Measurements from ENCODE around the gene KCNQ1.

The KCNQ1 gene

DNA sequence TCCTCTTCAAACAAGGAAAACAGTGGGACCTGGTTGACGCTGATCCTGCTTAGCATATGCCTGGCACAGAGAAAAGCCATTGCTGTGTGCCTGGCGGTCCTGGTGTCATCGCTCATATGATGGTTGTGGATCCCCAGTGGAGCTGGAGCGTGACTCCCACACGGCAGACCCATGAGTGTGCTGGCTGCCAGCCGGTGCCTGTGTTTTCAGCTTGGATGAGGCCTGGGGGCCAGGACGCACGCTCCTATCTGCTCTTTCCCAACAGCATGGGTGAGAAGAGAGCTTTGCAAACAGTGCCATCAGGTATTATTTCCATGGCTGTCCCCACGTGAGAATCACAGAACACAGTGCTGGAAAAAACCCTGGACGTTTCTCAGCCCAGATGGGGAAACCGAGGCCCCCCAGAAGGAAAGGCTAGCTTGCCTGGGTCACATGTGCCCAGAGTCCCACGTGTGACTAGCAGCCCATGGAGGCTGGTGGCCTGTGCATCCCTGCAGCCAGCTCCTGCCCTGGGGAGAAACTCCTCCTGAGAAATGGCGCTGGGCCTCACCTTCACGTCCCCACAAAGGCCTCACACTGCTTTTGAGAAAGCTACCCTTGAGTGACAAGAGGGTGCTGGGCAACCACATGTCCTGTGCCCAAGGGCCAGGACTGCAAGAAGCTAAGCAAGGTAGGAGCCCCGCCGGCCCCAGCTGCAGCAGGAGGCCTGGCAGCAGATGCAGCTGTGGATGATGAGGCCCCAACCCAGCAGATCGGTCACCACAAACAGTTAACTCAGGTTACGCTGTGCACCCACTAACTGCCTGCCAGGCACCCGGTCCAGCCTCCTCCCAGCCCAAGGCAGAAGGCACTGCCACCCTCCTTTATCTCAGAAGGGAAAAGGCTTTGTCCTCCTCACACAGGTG, 436.5 kb downstream of the KCNQ1 start:
- Histone ChIP-seq H2AFZ (ENCODE audit: low read depth, low read length) (no peak overlapping the region), H3K27me3 (ENCODE audit: insufficient read depth, low read length) (peaks cover 18% of the 10 kb centered on the region), H3K9me3 (ENCODE audit: low read length) (peaks cover 9% of the 10 kb centered on the region), H3K36me3 (ENCODE audit: insufficient read depth, low read length) (no peaks in the 10 kb centered on the region), H3K4me1 (ENCODE audit: insufficient read depth, low read length) (peaks cover 14% of the 10 kb centered on the region), H3K4me3 (ENCODE audit: low read length) (no peak overlapping the region)

DNA sequence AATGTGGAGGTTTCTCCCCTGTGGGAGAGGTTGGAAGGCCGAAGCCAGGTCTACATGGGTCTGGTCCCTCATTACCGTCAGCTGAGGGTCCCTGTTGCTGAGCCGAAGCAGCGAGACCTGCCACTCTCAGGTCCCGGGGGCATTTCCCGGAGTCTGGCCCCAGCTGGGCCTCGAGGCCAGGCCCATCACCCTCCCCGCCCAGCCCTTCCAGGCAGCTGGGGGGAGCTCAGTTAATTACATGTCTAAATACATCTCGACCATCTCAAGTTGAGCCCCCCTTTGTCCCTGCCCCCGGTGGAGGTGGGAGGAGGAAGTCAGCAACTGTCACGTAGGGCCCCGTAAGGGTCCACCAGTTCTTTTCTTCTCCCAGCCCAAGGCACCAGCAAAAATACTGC, 437.2 kb downstream of the KCNQ1 start:
- Histone ChIP-seq H3K27me3 (ENCODE audit: insufficient read depth, low read length) (peaks cover 20% of the 10 kb centered on the region), H3K36me3 (ENCODE audit: insufficient read depth, low read length) (no peaks in the 10 kb centered on the region), H3K4me3 (ENCODE audit: low read length) (no peak overlapping the region), H2AFZ (ENCODE audit: low read depth, low read length) (no peak overlapping the region), H3K9me3 (ENCODE audit: low read length) (peaks cover 6% of the 10 kb centered on the region), H3K4me1 (ENCODE audit: insufficient read depth, low read length) (peaks cover 18% of the 10 kb centered on the region)

DNA sequence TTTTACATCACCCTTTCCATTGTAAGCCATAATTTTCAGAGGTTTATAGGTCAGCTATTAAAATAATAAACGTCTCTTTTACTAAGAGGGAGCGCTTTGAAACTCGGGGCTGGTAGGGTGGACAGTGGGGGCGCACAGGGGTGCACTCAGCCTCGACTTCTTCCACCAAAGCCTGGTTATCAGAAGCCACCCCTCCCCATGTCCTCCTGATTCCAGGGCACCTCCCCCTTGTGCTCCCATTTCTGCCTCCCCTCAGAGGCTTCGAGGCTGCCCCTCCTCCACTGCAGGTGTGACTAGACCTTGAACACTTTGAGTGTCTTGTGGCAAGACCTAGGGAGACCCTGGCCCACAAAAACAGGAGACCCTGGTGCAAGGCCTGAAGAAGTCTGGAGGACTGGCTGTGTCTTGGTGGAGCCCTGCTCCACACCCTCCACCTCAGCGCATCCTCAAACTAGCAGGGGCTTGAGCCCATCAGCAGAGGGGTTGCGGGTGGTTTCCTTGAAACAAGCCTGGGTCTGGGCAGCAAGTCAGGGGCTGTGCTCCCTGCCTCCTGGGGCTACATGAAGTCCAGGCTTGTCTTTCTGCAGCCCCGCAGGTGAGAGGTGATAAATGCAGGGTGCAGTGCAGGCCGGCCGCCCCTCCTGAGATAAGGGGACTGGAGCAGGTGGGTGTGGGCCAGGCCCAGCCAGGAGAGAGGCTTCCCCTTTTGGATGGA, 437.7 kb downstream of the KCNQ1 start:
- Histone ChIP-seq H2AFZ (ENCODE audit: low read depth, low read length) (no peak overlapping the region), H3K4me1 (ENCODE audit: insufficient read depth, low read length) (peaks cover 18% of the 10 kb centered on the region), H3K27me3 (ENCODE audit: insufficient read depth, low read length) (peaks cover 21% of the 10 kb centered on the region), H3K4me3 (ENCODE audit: low read length) (peak overlapping the region; percentile 51), H3K9me3 (ENCODE audit: low read length) (peaks cover 6% of the 10 kb centered on the region), H3K36me3 (ENCODE audit: insufficient read depth, low read length) (no peaks in the 10 kb centered on the region)

DNA sequence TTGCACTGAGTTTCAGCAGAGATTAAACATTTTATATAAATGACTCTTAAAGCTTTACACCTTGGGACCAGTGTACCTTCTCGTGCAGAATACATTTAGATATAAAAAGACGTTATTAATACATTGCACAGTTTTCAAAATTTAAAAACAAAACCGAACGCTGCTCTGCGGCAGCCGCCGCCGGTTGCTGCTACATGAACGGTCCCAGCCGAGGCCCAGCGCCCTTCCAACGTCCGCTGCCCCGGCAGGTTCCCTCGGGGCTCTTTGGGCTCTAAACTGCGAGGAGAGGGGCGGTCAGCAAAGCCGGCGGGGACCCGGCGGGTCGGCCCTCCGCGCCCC, 438.8 kb downstream of the KCNQ1 start:
- peaks cover 21% of the 10 kb centered on the region for H3K27me3 ChIP-seq (ENCODE audit: insufficient read depth, low read length)

DNA sequence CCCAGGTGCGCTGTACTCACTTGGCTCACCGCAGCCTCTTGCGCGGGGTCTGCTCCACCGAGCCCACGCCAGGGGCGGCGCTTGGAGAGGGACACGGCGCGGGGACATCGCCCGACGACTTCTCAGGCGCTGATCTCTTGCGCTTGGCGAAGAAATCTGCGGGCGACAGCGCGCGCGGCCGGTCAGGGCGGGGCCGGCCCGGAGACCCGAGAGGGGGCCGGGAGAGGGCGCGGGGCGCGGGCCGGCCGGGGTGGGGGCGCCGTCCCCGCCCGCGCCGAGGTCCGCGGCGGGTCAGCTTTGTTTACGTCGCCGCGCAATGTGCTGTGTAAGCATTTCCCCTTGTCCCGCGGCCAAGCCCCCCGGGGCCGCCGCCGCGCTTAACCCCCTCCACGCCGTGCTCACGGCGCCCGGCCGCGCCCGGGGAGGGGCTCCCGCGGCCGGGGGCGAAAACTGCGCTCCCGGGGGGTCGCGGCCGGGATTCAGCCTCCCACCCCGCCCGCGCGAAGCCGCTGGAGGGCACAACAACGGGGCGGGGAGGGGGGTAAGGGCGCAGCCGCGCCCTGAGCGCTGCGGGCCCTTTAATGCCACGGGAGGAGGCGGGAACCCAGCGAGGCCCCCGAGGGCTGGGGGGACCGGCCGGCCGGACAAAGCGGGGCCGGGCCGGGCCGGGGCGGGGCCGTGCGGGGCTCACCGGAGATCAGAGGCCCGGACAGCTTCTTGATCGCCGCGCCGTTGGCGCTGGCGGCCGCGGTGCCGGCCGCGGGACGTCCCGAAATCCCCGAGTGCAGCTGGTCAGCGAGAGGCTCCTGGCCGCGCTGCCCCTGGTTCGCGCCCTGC, 439.4 kb downstream of the KCNQ1 start:
- H3K4me1 ChIP-seq (ENCODE audit: insufficient read depth, low read length): peaks cover 18% of the 10 kb centered on the region
- H2AFZ ChIP-seq (ENCODE audit: low read depth, low read length): no peak overlapping the region
- H3K9me3 ChIP-seq (ENCODE audit: low read length): peaks cover under 1% of the 10 kb centered on the region
- H3K27me3 ChIP-seq (ENCODE audit: insufficient read depth, low read length): peaks cover 21% of the 10 kb centered on the region
- H3K36me3 ChIP-seq (ENCODE audit: insufficient read depth, low read length): no peaks in the 10 kb centered on the region
- H3K4me3 ChIP-seq (ENCODE audit: low read length): peak overlapping the region; percentile 51

More for the DNA sequence above, 438.8 kb downstream of the KCNQ1 start:
- Histone ChIP-seq H3K36me3 (ENCODE audit: insufficient read depth, low read length) (no peaks in the 10 kb centered on the region), H2AFZ (ENCODE audit: low read depth, low read length) (no peak overlapping the region), H3K4me1 (ENCODE audit: insufficient read depth, low read length) (peaks cover 18% of the 10 kb centered on the region), H3K4me3 (ENCODE audit: low read length) (peak overlapping the region; percentile 51), H3K9me3 (ENCODE audit: low read length) (peaks cover 6% of the 10 kb centered on the region)

DNA sequence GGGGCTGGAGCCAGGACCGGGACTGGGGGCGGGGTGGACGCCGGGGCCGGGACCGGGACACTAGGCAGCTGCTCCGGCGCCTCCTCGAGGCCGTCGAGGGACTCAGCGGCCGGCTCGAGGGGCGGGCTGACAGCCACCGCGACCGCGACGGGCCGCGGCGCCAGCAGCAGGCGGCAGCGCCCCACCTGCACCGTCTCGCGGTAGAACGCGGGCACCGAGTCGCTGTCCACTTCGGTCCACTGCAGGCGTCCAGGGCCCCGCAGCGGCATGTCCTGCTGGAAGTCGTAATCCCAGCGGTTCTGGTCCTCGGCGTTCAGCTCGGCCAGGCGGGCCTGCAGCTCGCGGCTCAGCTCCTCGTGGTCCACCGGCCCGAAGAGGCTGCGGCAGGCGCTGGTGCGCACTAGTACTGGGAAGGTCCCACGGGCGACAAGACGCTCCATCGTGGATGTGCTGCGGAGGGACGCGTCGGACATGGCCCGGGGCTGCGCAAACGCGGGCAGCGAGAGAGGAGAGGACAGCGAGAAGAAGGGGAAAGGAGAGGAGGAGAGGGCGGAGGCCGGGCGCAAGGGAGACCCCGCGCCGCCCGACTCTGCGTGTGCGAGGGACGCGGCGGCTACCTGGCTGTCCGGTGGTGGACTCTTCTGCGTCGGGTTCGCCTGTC, 440.3 kb downstream of the KCNQ1 start:
- Histone ChIP-seq H3K27me3 (ENCODE audit: insufficient read depth, low read length) (peaks cover 21% of the 10 kb centered on the region), H3K4me3 (ENCODE audit: low read length) (peak overlapping the region; percentile 78), H3K36me3 (ENCODE audit: insufficient read depth, low read length) (no peaks in the 10 kb centered on the region), H3K9me3 (ENCODE audit: low read length) (no peaks in the 10 kb centered on the region), H3K4me1 (ENCODE audit: insufficient read depth, low read length) (peaks cover 18% of the 10 kb centered on the region), H2AFZ (ENCODE audit: low read depth, low read length) (no peak overlapping the region)

DNA sequence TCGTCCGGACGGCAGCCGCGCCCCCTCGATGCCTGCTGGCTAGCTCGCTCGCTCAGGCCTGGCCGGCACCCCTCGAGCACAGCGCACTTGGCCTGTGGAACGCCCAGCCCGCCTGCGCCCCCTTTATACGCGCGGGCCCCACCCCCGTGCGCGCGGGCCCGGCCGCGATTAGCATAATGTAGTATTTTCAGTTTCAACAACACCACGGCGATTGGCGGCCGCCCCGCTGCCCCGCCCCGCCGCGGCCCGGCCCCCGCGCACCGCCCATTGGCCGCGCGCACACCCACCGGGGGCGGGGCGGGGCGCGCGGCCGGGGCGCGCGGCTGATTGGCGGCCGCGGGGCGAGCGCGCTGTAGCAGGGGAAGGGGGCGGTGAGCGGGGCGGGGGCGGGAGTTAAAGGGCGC, 440.9 kb downstream of the KCNQ1 start, which contains the start of gene CDKN1C:
TSS of gene CDKN1C (minus strand) at position 98 of the 404 bp plus-strand sequence. CDS start 319 bp downstream, outside the sequence.
- H3K4me3 ChIP-seq (ENCODE audit: low read length): peak within 1 kb of the TSS; percentile 78
- H3K36me3 ChIP-seq (ENCODE audit: insufficient read depth, low read length): no peaks in the 10 kb centered on the region
- peaks cover 18% of the 10 kb centered on the region for H3K4me1 ChIP-seq (ENCODE audit: insufficient read depth, low read length)
- H3K9me3 ChIP-seq (ENCODE audit: low read length): no peaks in the 10 kb centered on the region
- H2AFZ ChIP-seq (ENCODE audit: low read depth, low read length): no peak within 1 kb of the TSS
- H3K27me3 ChIP-seq (ENCODE audit: insufficient read depth, low read length): peaks cover 21% of the 10 kb centered on the region

DNA sequence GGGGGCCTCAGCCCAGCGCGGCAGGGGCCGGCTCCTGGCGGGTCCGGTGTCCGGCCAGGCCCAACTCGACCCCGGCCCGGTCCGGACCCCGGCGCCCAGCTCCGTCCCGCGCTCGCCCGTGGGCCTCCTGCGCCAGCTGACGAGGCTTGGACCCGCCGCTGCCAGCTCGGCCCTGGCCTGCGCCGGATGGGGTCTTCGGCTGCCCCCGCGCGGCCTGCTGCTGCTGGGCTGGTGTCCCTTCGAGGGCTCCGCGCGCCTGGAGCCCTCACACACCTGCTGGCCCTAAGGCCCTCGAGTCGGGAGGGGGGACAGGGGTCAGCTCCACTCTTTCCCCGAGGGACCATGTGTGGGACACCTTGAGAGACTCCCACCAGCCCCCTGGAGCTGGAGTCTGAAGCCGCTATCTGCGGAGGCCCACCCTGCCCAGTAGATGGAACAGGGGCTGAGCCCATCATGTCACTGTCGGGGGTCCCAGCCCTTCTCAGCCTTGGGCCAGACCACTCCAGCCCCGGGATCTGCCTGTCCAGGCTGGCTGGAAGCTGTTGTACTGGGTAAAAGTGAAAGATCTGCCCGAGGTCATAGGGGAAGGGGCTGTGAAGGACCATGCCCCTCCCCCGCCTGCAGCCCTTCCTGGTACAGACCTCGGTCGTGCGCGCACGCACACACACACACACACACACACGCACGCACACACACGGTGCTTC, 441.5 kb downstream of the KCNQ1 start:
- H3K27me3 ChIP-seq (ENCODE audit: insufficient read depth, low read length): peaks cover 21% of the 10 kb centered on the region
- no peak overlapping the region for H2AFZ ChIP-seq (ENCODE audit: low read depth, low read length)
- peaks cover 20% of the 10 kb centered on the region for H3K4me1 ChIP-seq (ENCODE audit: insufficient read depth, low read length)
- H3K4me3 ChIP-seq (ENCODE audit: low read length): peak overlapping the region; percentile 22
- H3K9me3 ChIP-seq (ENCODE audit: low read length): no peaks in the 10 kb centered on the region
- H3K36me3 ChIP-seq (ENCODE audit: insufficient read depth, low read length): no peaks in the 10 kb centered on the region

DNA sequence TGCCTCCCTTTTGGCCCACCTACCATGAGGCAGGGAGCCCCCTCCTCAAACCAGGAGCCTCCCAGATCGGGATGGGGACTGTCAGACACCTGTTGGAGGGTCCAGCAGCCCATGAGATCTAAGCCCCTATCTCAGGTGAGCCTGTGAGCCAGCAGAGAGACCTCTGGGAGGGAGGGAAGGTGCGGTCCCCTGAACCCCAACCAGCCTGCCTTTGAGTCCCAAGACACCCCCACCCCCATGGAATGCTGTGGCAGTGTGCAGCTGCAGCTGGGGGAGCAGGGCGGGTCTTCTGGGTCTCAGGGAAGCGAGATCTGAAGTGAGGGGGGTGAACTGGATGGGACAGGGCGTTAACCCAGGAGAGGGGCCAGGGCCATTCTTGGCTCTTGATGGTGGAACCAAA, 442.1 kb downstream of the KCNQ1 start:
- Histone ChIP-seq H3K4me1 (ENCODE audit: insufficient read depth, low read length) (peaks cover 22% of the 10 kb centered on the region), H3K4me3 (ENCODE audit: low read length) (no peak overlapping the region), H3K36me3 (ENCODE audit: insufficient read depth, low read length) (no peaks in the 10 kb centered on the region), H2AFZ (ENCODE audit: low read depth, low read length) (no peak overlapping the region), H3K27me3 (ENCODE audit: insufficient read depth, low read length) (peaks cover 16% of the 10 kb centered on the region), H3K9me3 (ENCODE audit: low read length) (no peaks in the 10 kb centered on the region)

DNA sequence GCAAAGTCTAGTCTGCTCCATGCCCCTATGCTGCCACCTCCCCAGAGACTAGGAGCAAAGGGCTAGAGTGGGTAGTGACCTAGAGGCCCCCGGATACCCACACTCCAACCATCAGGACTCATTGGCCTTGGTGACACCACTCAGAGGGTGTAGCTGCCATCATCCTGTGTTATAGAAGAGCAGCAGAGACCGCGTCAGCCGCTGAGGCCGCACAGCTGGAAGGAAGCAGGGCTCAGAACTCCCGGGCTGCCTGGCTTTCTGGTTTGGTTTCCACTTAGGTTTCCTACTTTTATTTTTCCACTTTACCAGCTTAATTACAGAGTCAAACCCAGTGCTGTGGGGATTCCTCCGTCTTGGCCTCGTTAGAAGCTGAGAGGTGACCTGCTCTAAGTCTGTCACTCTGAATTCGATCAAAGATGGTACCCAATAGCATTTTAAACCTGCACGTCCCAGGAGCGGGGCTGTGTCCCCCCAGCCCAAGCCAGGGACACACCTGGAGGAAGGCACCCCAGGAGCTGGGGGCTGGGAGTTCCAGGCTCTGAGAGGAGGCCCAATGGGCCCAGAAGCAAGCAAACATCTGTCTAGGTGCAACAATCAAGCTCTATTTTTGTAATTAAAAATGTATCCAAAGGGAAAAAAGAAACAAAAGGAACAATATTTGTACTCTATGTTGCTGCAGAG, 442.8 kb downstream of the KCNQ1 start:
- Histone ChIP-seq H3K36me3 (ENCODE audit: insufficient read depth, low read length) (no peaks in the 10 kb centered on the region), H2AFZ (ENCODE audit: low read depth, low read length) (no peak overlapping the region), H3K9me3 (ENCODE audit: low read length) (no peaks in the 10 kb centered on the region), H3K4me3 (ENCODE audit: low read length) (no peak overlapping the region), H3K4me1 (ENCODE audit: insufficient read depth, low read length) (peaks cover 20% of the 10 kb centered on the region), H3K27me3 (ENCODE audit: insufficient read depth, low read length) (peaks cover 14% of the 10 kb centered on the region)

DNA sequence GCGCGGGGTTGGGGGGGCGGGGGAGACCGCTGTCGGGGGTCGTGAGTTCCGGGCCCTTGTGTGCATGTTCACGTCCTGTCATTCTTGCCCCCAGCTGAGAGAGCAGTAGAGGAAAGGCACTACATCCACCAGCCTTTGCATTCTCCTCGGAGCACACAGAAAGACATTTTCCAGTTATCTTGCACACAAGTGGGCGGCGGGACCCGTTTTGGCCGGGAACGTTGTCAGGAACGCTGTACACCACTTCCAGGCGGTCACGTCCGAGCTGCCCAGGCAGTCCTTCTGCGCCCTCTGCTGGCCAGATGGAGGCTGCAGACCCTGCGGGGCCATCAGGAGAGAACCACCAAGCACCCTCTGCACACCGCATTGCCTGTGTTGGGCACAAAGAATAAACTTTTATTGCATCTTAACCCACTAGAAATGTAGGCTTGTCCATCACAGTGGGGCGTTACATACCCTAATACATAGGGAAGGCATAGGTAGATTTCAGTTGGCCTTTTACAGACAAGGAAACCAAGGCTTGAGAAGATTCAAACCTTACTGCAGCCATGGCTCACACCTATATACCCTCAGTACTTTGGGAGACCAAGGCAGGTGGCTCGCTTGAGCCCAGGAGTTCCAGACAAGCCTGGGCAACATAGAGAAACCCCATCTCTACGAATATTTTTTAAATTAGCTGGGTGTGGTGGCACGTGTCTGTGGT, 443.6 kb downstream of the KCNQ1 start:
- H3K27me3 ChIP-seq (ENCODE audit: insufficient read depth, low read length): peaks cover 8% of the 10 kb centered on the region
- peaks cover 21% of the 10 kb centered on the region for H3K4me1 ChIP-seq (ENCODE audit: insufficient read depth, low read length)
- H3K9me3 ChIP-seq (ENCODE audit: low read length): no peaks in the 10 kb centered on the region
- H2AFZ ChIP-seq (ENCODE audit: low read depth, low read length): no peak overlapping the region
- H3K36me3 ChIP-seq (ENCODE audit: insufficient read depth, low read length): no peaks in the 10 kb centered on the region
- no peak overlapping the region for H3K4me3 ChIP-seq (ENCODE audit: low read length)
